ENCODE data around the gene MYBPH. TPM values are rescaled to one million over a fixed set of nuclear protein-coding genes. Genes with fewer than 3 reads are reported as not detected.

Gene MYBPH
- total RNA-seq, 1 donor from 2014 or later = not detected

DNA sequence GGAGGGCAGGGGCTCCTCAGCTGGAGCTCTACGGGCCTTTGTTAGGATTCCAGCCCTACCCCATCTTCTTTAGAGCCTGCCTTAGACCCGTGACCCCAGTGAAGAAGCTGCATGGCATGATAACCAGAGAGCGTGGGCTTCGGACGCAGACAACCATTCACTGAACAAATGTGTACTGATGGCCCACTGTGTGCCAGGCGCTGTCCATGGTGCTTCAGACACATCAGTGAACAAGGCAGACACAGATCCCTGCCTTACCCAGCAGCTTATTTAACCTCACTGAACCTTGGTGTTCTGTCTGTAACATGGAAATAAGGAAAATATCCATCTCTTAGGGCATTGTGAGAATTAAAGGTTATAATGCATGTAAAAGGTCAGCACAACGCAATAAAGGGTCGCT is 44.3 kb upstream of the MYBPH start:
- Mint-ChIP-seq H3K4me1 (ENCODE audit: low read depth, unreplicated experiment) (peaks cover 2% of the 10 kb centered on the region), H3K4me3 (ENCODE audit: unreplicated experiment) (no peak overlapping the region), H3K36me3 (ENCODE audit: low read depth, unreplicated experiment) (no peaks in the 10 kb centered on the region), H3K9me3 (ENCODE audit: unreplicated experiment) (no peaks in the 10 kb centered on the region), H3K27ac (ENCODE audit: unreplicated experiment) (no peak overlapping the region), H3K27me3 (ENCODE audit: low read depth, unreplicated experiment) (peaks cover 72% of the 10 kb centered on the region)
- FAIRE-seq (no peak), DNase-seq (ENCODE audit: low read depth) (no peak)
- TF ChIP-seq EZH2 (IDR thresholded peaks at IDR 0.05; ENCODE audit: insufficient read depth, low read length) = no peak
- TF ChIP-seq, protein P1, sequence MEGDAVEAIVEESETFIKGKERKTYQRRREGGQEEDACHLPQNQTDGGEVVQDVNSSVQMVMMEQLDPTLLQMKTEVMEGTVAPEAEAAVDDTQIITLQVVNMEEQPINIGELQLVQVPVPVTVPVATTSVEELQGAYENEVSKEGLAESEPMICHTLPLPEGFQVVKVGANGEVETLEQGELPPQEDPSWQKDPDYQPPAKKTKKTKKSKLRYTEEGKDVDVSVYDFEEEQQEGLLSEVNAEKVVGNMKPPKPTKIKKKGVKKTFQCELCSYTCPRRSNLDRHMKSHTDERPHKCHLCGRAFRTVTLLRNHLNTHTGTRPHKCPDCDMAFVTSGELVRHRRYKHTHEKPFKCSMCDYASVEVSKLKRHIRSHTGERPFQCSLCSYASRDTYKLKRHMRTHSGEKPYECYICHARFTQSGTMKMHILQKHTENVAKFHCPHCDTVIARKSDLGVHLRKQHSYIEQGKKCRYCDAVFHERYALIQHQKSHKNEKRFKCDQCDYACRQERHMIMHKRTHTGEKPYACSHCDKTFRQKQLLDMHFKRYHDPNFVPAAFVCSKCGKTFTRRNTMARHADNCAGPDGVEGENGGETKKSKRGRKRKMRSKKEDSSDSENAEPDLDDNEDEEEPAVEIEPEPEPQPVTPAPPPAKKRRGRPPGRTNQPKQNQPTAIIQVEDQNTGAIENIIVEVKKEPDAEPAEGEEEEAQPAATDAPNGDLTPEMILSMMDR (IDR thresholded peaks at IDR 0.05; ENCODE audit: insufficient read depth, low read depth, low read length) = no peak
- H3K36me3 ChIP-seq (ENCODE audit: insufficient read depth, low read length) = no peaks in the 10 kb centered on the region
- no peak overlapping the region for H3K9ac ChIP-seq (ENCODE audit: low read length)
- no peaks in the 10 kb centered on the region for H3K9me3 ChIP-seq (ENCODE audit: insufficient read depth, low read depth, low read length)
- H3K27me3 ChIP-seq (ENCODE audit: insufficient read depth, low read length) = peaks cover 41% of the 10 kb centered on the region
- H4K20me1 ChIP-seq (ENCODE audit: insufficient read depth, low read length) = no peaks in the 10 kb centered on the region
- H3K4me3 ChIP-seq (ENCODE audit: insufficient read depth, low read depth, low read length) = no peak overlapping the region
- H3K4me2 ChIP-seq (ENCODE audit: low read length) = no peak overlapping the region
- no peak overlapping the region for H2AFZ ChIP-seq (ENCODE audit: low read depth, low read length)
- no peaks in the 10 kb centered on the region for H3K4me1 ChIP-seq (ENCODE audit: insufficient read depth, low read length)
- H3K27ac ChIP-seq (ENCODE audit: low read depth, low read length) = no peak overlapping the region
- no peaks in the 10 kb centered on the region for H3K79me2 ChIP-seq (ENCODE audit: insufficient read depth, low read length)

DNA sequence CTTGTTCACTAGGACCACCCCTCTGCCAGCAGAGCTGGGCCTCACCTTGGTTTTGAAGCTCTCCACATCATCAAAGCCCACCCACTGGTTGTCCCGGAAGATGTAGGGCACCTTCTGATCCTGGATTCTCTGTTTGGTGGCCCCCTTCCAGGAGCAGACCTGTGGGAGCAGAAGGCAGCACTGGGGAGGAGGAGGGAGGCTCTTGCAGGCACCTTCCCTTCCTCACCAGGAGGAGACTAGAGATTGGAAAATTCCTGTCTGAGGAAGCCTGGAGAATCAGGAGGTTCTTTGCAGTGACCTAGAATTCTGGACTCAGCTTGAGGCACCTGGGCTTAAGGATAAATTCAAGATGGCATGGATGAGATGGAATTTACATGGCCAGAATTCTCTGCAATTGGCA is 43.5 kb upstream of the MYBPH start:
- peaks cover 70% of the 10 kb centered on the region for H3K27me3 Mint-ChIP-seq (ENCODE audit: low read depth, unreplicated experiment)
- no peak overlapping the region for H3K4me3 Mint-ChIP-seq (ENCODE audit: unreplicated experiment)
- Histone ChIP-seq H3K4me2 (ENCODE audit: low read length) (no peak overlapping the region), H2AFZ (ENCODE audit: low read depth, low read length) (no peak overlapping the region), H3K9ac (ENCODE audit: low read length) (no peak overlapping the region), H4K20me1 (ENCODE audit: insufficient read depth, low read length) (no peaks in the 10 kb centered on the region), H3K27ac (ENCODE audit: low read depth, low read length) (no peak overlapping the region), H3K79me2 (ENCODE audit: insufficient read depth, low read length) (no peaks in the 10 kb centered on the region), H3K36me3 (ENCODE audit: insufficient read depth, low read length) (no peaks in the 10 kb centered on the region), H3K4me1 (ENCODE audit: insufficient read depth, low read length) (no peaks in the 10 kb centered on the region), H3K4me3 (ENCODE audit: insufficient read depth, low read depth, low read length) (no peak overlapping the region), H3K27me3 (ENCODE audit: insufficient read depth, low read length) (peaks cover 34% of the 10 kb centered on the region), H3K9me3 (ENCODE audit: insufficient read depth, low read depth, low read length) (no peaks in the 10 kb centered on the region)
- FAIRE-seq (no peak), DNase-seq (ENCODE audit: low read depth) (no peak)
- H3K4me1 Mint-ChIP-seq (ENCODE audit: low read depth, unreplicated experiment) = peaks cover 2% of the 10 kb centered on the region
- no peaks in the 10 kb centered on the region for H3K36me3 Mint-ChIP-seq (ENCODE audit: low read depth, unreplicated experiment)
- no peak for TF ChIP-seq EZH2 (IDR thresholded peaks at IDR 0.05; ENCODE audit: insufficient read depth, low read length)
- TF ChIP-seq, protein P1 (IDR thresholded peaks at IDR 0.05; ENCODE audit: insufficient read depth, low read depth, low read length) = no peak
- no peaks in the 10 kb centered on the region for H3K9me3 Mint-ChIP-seq (ENCODE audit: unreplicated experiment)
- no peak overlapping the region for H3K27ac Mint-ChIP-seq (ENCODE audit: unreplicated experiment)

DNA sequence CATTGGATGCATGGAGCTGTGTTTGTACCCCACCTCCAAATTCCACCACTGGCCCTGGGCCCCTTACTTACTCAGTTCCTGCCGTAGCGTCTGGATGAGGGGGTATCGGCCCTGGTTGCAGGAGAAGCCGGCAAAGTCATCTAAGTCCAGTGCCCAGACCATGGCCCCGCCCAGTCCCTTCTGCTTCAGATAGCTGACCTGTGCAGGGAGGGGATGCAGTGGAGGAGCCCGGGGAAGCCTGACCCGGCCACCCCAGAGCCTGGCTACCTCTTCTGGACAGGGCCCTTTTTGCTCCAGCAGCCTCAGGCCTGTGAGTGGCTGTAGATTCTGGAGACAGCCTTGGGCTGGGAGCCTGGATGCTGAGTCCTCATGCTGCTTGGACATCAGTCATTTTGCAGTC is 42.0 kb upstream of the MYBPH start:
- Histone ChIP-seq H4K20me1 (ENCODE audit: insufficient read depth, low read length) (no peaks in the 10 kb centered on the region), H3K27ac (ENCODE audit: low read depth, low read length) (no peak overlapping the region), H3K4me2 (ENCODE audit: low read length) (no peak overlapping the region), H3K79me2 (ENCODE audit: insufficient read depth, low read length) (no peaks in the 10 kb centered on the region), H3K9me3 (ENCODE audit: insufficient read depth, low read depth, low read length) (no peaks in the 10 kb centered on the region), H3K4me3 (ENCODE audit: insufficient read depth, low read depth, low read length) (no peak overlapping the region), H2AFZ (ENCODE audit: low read depth, low read length) (no peak overlapping the region), H3K9ac (ENCODE audit: low read length) (no peak overlapping the region), H3K36me3 (ENCODE audit: insufficient read depth, low read length) (no peaks in the 10 kb centered on the region), H3K4me1 (ENCODE audit: insufficient read depth, low read length) (no peaks in the 10 kb centered on the region), H3K27me3 (ENCODE audit: insufficient read depth, low read length) (peaks cover 27% of the 10 kb centered on the region)
- H3K4me3 Mint-ChIP-seq (ENCODE audit: unreplicated experiment) = no peak overlapping the region
- H3K27me3 Mint-ChIP-seq (ENCODE audit: low read depth, unreplicated experiment) = peaks cover 75% of the 10 kb centered on the region
- FAIRE-seq = no peak
- H3K27ac Mint-ChIP-seq (ENCODE audit: unreplicated experiment) = no peak overlapping the region
- DNase-seq (ENCODE audit: low read depth) = no peak
- H3K36me3 Mint-ChIP-seq (ENCODE audit: low read depth, unreplicated experiment) = no peaks in the 10 kb centered on the region
- no peak for TF ChIP-seq EZH2 (IDR thresholded peaks at IDR 0.05; ENCODE audit: insufficient read depth, low read length)
- peaks cover 2% of the 10 kb centered on the region for H3K4me1 Mint-ChIP-seq (ENCODE audit: low read depth, unreplicated experiment)
- H3K9me3 Mint-ChIP-seq (ENCODE audit: unreplicated experiment) = no peaks in the 10 kb centered on the region

Measured in astrocyte (in vitro differentiated cells and primary cell).